ENCODE data around the gene CD7.

DNA sequence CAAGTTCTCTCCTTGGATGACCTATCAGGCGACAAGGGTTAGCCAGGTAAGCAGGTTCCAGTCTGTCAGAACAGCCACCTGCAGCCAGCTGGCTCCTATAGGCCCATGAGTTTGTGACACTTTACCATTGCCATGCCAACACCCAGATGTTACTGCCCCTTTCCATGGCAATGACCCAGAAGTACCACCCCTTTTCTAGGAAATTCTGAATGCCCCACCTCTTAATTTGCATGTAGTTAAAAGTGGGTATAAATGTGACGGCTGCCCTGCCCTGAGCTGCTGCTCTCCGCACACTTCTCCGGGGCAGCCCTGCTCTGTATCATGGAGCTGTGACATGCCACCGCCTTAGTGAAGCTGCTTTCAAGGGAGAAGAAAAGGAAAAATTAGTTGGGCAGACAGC lies 26.2 kb upstream of the CD7 start:
- TF ChIP-seq, protein P1, sequence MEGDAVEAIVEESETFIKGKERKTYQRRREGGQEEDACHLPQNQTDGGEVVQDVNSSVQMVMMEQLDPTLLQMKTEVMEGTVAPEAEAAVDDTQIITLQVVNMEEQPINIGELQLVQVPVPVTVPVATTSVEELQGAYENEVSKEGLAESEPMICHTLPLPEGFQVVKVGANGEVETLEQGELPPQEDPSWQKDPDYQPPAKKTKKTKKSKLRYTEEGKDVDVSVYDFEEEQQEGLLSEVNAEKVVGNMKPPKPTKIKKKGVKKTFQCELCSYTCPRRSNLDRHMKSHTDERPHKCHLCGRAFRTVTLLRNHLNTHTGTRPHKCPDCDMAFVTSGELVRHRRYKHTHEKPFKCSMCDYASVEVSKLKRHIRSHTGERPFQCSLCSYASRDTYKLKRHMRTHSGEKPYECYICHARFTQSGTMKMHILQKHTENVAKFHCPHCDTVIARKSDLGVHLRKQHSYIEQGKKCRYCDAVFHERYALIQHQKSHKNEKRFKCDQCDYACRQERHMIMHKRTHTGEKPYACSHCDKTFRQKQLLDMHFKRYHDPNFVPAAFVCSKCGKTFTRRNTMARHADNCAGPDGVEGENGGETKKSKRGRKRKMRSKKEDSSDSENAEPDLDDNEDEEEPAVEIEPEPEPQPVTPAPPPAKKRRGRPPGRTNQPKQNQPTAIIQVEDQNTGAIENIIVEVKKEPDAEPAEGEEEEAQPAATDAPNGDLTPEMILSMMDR (conservative IDR thresholded peaks at IDR 0.05): no peak
- TF ChIP-seq ZFX (IDR thresholded peaks at IDR 0.05): no peak

All from C4-2B (cell line).